Mesendoderm (in vitro differentiated cells): Measurements from ENCODE around the gene PNMA8C.
A peak's percentile ranks its signal among the peaks of the same experiment; 100 is the strongest.
"Not testable (repeated sequence)": the region's sequence is repeated elsewhere in the genome, so short reads cannot be mapped to it uniquely, and the experiment has no call there.

Source experiments
- DNase-seq: peaks from one replicate; pipeline ENCODE4 v3.0.0; 2013
- H2AK5ac ChIP-seq: 2 replicates; pipeline ENCODE4 v1.6.1; 2013; ENCODE audit warnings: low read length, inconsistent platforms
- H2BK120ac ChIP-seq: 2 replicates; pipeline ENCODE4 v1.6.1; 2013; ENCODE audit warnings: low read depth, mild to moderate bottlenecking, low read length, moderate library complexity, mixed read lengths
- H2BK15ac ChIP-seq: replicated peaks from 2 replicates; pipeline ENCODE4 v1.6.1; 2013; ENCODE audit warnings: low read depth, mild to moderate bottlenecking, moderate library complexity
- H2BK5ac ChIP-seq: 2 replicates; pipeline ENCODE4 v1.6.1; 2013; ENCODE audit warnings: low read length, inconsistent platforms
- H3K18ac ChIP-seq: 2 replicates; pipeline ENCODE4 v1.6.1; 2013; ENCODE audit warnings: mild to moderate bottlenecking, low read length, mixed read lengths
- H3K23ac ChIP-seq: one replicate; pipeline ENCODE4 v1.6.1; 2013; ENCODE audit warnings: low read length
- H3K27ac ChIP-seq: 2 replicates; pipeline ENCODE4 v1.5.1; 2013; ENCODE audit warnings: low read depth, mild to moderate bottlenecking, inconsistent platforms, low read length, moderate library complexity
- H3K27me3 ChIP-seq: 2 replicates; pipeline ENCODE4 v1.6.1; 2013; ENCODE audit warnings: low read length, control low read depth, mild to moderate bottlenecking, inconsistent platforms; ENCODE audit not compliant: insufficient read depth, poor library complexity
- H3K36me3 ChIP-seq: 2 replicates; pipeline ENCODE4 v1.6.1; 2013; ENCODE audit warnings: low read length, inconsistent platforms; ENCODE audit not compliant: control insufficient read depth, insufficient read depth
- H3K4ac ChIP-seq: one replicate; pipeline ENCODE4 v1.6.1; 2013; ENCODE audit warnings: low read depth, mild to moderate bottlenecking, low read length, moderate library complexity
- H3K4me1 ChIP-seq: 2 replicates; pipeline ENCODE4 v1.6.1; 2013; ENCODE audit warnings: low read depth, low read length, inconsistent platforms; ENCODE audit not compliant: control insufficient read depth
- H3K4me2 ChIP-seq: 2 replicates; pipeline ENCODE4 v1.6.1; 2013; ENCODE audit warnings: low read length
- H3K4me3 ChIP-seq: 2 replicates; pipeline ENCODE4 v1.5.1; 2013; ENCODE audit warnings: mild to moderate bottlenecking, low read length
- H3K56ac ChIP-seq: one replicate; pipeline ENCODE4 v1.6.1; 2013; ENCODE audit warnings: low read length
- H3K79me1 ChIP-seq: 2 replicates; pipeline ENCODE4 v1.6.1; 2013; ENCODE audit warnings: low read length, inconsistent platforms
- H3K79me2 ChIP-seq: 2 replicates; pipeline ENCODE4 v1.6.1; 2013; ENCODE audit warnings: mild to moderate bottlenecking, low read length; ENCODE audit not compliant: control insufficient read depth, insufficient read depth
- H3K9ac ChIP-seq: 2 replicates; pipeline ENCODE4 v1.6.1; 2013; ENCODE audit warnings: low read length, inconsistent platforms
- H4K5ac ChIP-seq: one replicate; pipeline ENCODE4 v1.6.1; 2013; ENCODE audit warnings: low read length
- H4K8ac ChIP-seq: one replicate; pipeline ENCODE4 v1.6.1; 2013; ENCODE audit warnings: low read depth, mild to moderate bottlenecking, control low read depth, low read length, moderate library complexity
- WGBS: extraction: QIAGEN DNeasy Blood & Tissue Kit; methylation state at CpG from one replicate; pipeline ENCODE4 v1.1.7; 2013; ENCODE audit warnings: low lambda C conversion rate, missing lambda C conversion rate; ENCODE audit not compliant: insufficient coverage; ENCODE audit errors: extremely low coverage; 5-methylcytosine and 5-hydroxymethylcytosine counted together

The PNMA8C gene

GRCh38 chr19:46433470-46433869 is 4.7 kb upstream of the PNMA8C start:
- H3K4ac ChIP-seq, H2BK5ac ChIP-seq, H3K4me1 ChIP-seq, H3K4me2 ChIP-seq, DNase-seq, H3K27ac ChIP-seq, H3K36me3 ChIP-seq, H4K5ac ChIP-seq, H3K23ac ChIP-seq, H3K79me1 ChIP-seq, H3K27me3 ChIP-seq, H3K56ac ChIP-seq, H3K4me3 ChIP-seq, H4K8ac ChIP-seq, H2AK5ac ChIP-seq, H3K9ac ChIP-seq, H2BK15ac ChIP-seq, H3K18ac ChIP-seq, H3K79me2 ChIP-seq, H2BK120ac ChIP-seq: not testable (repeated sequence)
- WGBS = no CpG with 5 or more reads among the region's 7 CpGs

GRCh38 chr19:46431824-46432223 is 3.1 kb upstream of the PNMA8C start:
- no peak overlapping the region for H3K56ac ChIP-seq
- H2BK120ac ChIP-seq = no peak overlapping the region
- H3K79me1 ChIP-seq = no peaks in the 10 kb centered on the region
- peak; percentile 64 for DNase-seq
- H3K79me2 ChIP-seq = no peaks in the 10 kb centered on the region
- H3K4me3 ChIP-seq = no peak overlapping the region
- H3K9ac ChIP-seq = no peak overlapping the region
- no peak overlapping the region for H3K27ac ChIP-seq
- no CpG with 5 or more reads among the region's 10 CpGs for WGBS
- no peaks in the 10 kb centered on the region for H3K27me3 ChIP-seq
- H3K23ac ChIP-seq = no peak overlapping the region
- H4K8ac ChIP-seq = no peak overlapping the region
- no peak overlapping the region for H2BK5ac ChIP-seq
- H2AK5ac ChIP-seq = no peak overlapping the region
- no peak overlapping the region for H3K18ac ChIP-seq
- no peak overlapping the region for H2BK15ac ChIP-seq
- no peaks in the 10 kb centered on the region for H3K4me1 ChIP-seq
- no peak overlapping the region for H3K4me2 ChIP-seq
- no peaks in the 10 kb centered on the region for H3K36me3 ChIP-seq
- no peak overlapping the region for H3K4ac ChIP-seq
- H4K5ac ChIP-seq = no peak overlapping the region

GRCh38 chr19:46429999-46430398 is 1.3 kb upstream of the PNMA8C start:
- no peaks in the 10 kb centered on the region for H3K27me3 ChIP-seq
- no peak overlapping the region for H3K23ac ChIP-seq
- H3K79me2 ChIP-seq = no peaks in the 10 kb centered on the region
- H3K36me3 ChIP-seq = no peaks in the 10 kb centered on the region
- H2BK15ac ChIP-seq = no peak overlapping the region
- H3K4me3 ChIP-seq = no peak overlapping the region
- H4K8ac ChIP-seq = no peak overlapping the region
- H3K56ac ChIP-seq = no peak overlapping the region
- H4K5ac ChIP-seq = no peak overlapping the region
- H3K27ac ChIP-seq = no peak overlapping the region
- no peak overlapping the region for H3K9ac ChIP-seq
- H2AK5ac ChIP-seq = no peak overlapping the region
- H3K4me1 ChIP-seq = no peaks in the 10 kb centered on the region
- DNase-seq = no peak
- H3K18ac ChIP-seq = no peak overlapping the region
- H3K79me1 ChIP-seq = no peaks in the 10 kb centered on the region
- no peak overlapping the region for H3K4ac ChIP-seq
- no peak overlapping the region for H2BK5ac ChIP-seq
- H3K4me2 ChIP-seq = no peak overlapping the region
- H2BK120ac ChIP-seq = no peak overlapping the region
- WGBS = no CpG with 5 or more reads among the region's 4 CpGs

DNA sequence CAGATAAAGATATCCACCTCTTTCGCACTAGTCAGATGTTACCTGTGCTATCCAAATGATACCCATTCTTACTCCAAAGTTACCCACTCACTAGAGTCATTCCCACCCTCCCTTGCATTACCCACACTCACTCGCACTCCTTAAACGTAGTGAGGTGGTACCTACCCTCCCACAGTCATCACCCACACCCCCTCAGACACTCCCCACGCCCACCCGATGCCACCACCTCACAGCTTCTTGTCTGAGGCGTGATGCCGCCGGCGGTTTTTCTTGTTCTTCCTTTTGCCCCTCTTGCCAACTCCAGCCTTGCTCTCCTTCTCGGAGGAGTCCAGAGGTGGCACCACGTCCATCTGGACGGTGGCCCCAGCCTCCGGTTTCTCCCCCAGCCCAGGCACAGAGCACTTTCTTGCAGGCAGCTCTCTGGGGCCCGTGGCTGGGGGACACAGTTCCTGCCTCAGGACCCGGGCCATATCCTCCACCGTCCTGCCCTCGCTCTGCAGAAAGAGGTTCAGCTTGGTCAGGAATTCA is 1.2 kb downstream of the PNMA8C start:
- no peak overlapping the region for H2BK120ac ChIP-seq
- H3K79me1 ChIP-seq = no peaks in the 10 kb centered on the region
- H3K4me3 ChIP-seq = no peak overlapping the region
- no peak overlapping the region for H4K5ac ChIP-seq
- no peak overlapping the region for H2BK5ac ChIP-seq
- no peaks in the 10 kb centered on the region for H3K27me3 ChIP-seq
- H3K27ac ChIP-seq = no peak overlapping the region
- no peak overlapping the region for H4K8ac ChIP-seq
- H2BK15ac ChIP-seq = no peak overlapping the region
- H3K79me2 ChIP-seq = no peaks in the 10 kb centered on the region
- no peak overlapping the region for H3K4me2 ChIP-seq
- no peak overlapping the region for H3K56ac ChIP-seq
- H3K36me3 ChIP-seq = no peaks in the 10 kb centered on the region
- no peak overlapping the region for H3K9ac ChIP-seq
- H2AK5ac ChIP-seq = no peak overlapping the region
- no peak overlapping the region for H3K4ac ChIP-seq
- no peak for DNase-seq
- WGBS = no CpG with 5 or more reads among the region's 17 CpGs
- no peak overlapping the region for H3K23ac ChIP-seq
- no peak overlapping the region for H3K18ac ChIP-seq
- H3K4me1 ChIP-seq = no peaks in the 10 kb centered on the region

DNA sequence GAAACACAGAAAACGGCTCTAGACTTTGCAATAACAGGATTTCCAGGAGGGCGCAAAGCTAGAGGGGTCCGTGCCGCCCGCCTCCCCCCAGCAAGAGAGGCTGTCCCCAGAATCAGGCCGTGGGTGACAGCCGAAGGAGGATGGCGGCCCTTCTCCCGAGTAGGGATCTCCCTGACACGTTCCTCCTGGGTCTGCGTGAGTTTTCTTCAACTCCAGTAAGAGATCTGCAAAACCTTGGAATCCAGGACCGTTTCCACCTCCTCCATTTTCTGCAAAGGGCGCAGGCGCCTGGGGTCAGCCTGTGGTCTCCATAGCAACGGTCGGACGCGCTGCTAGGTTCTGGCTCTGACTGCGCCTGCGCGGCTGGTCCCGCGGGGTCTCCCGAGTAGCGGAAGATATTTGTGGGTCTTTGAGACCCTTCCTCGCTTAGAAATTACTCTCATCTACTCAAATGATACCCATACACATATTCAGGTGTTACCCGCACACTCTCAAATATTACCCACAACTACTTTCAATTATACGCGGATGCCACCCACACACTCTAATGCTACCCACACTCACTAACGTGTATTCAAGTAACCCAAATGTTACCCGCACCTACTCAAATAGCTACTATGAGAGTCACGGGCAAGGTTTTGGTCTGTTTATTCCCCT is 2.1 kb downstream of the PNMA8C start:
- H2BK120ac ChIP-seq = no peak overlapping the region
- H3K4me3 ChIP-seq = peak overlapping the region; percentile 80
- no peak overlapping the region for H3K4ac ChIP-seq
- no peak overlapping the region for H4K5ac ChIP-seq
- H3K36me3 ChIP-seq = no peaks in the 10 kb centered on the region
- H3K79me2 ChIP-seq = no peaks in the 10 kb centered on the region
- H3K4me2 ChIP-seq = peak overlapping the region; percentile 68
- no peaks in the 10 kb centered on the region for H3K4me1 ChIP-seq
- H3K79me1 ChIP-seq = no peaks in the 10 kb centered on the region
- no peak overlapping the region for H3K18ac ChIP-seq
- H3K23ac ChIP-seq = no peak overlapping the region
- peak; percentile 87 for DNase-seq
- H3K27ac ChIP-seq = no peak overlapping the region
- no peak overlapping the region for H2BK15ac ChIP-seq
- peak overlapping the region; percentile 87 for H3K56ac ChIP-seq
- 100% methylated on average over 3 of the region's 32 CpGs for WGBS
- no peak overlapping the region for H2AK5ac ChIP-seq
- H4K8ac ChIP-seq = no peak overlapping the region
- peak overlapping the region; percentile 86 for H3K9ac ChIP-seq
- no peaks in the 10 kb centered on the region for H3K27me3 ChIP-seq
- no peak overlapping the region for H2BK5ac ChIP-seq

GRCh38 chr19:46426035-46426505 is 2.7 kb downstream of the PNMA8C start:
- H2BK15ac ChIP-seq = no peak overlapping the region
- no peak for DNase-seq
- WGBS = no CpG with 5 or more reads among the region's 10 CpGs

More at GRCh38 chr19:46426035-46426505, 2.7 kb downstream of the PNMA8C start:
- H3K4me2 ChIP-seq = peak overlapping the region; percentile 68
- H3K9ac ChIP-seq = peak overlapping the region; percentile 86
- H3K4me3 ChIP-seq = peak overlapping the region; percentile 80
- no peak overlapping the region for H3K4ac ChIP-seq
- H4K8ac ChIP-seq = no peak overlapping the region
- H3K79me1 ChIP-seq = no peaks in the 10 kb centered on the region
- H3K18ac ChIP-seq = no peak overlapping the region
- H2BK120ac ChIP-seq = no peak overlapping the region
- H3K36me3 ChIP-seq = no peaks in the 10 kb centered on the region
- no peak overlapping the region for H3K27ac ChIP-seq
- H2AK5ac ChIP-seq = no peak overlapping the region
- H2BK5ac ChIP-seq = no peak overlapping the region
- no peak overlapping the region for H4K5ac ChIP-seq
- H3K23ac ChIP-seq = no peak overlapping the region
- H3K79me2 ChIP-seq = no peaks in the 10 kb centered on the region
- H3K27me3 ChIP-seq = no peaks in the 10 kb centered on the region
- H3K4me1 ChIP-seq = no peaks in the 10 kb centered on the region
- H3K56ac ChIP-seq = peak overlapping the region; percentile 87
